HL-60 (cell line): ENCODE measurements around the gene LTA4H.

Experiments used
- CTCF ChIP-seq: IDR thresholded peaks from one replicate; pipeline ENCODE4 v1.5.1; 2011; ENCODE audit warnings: low read length, control low read depth, inconsistent platforms; ENCODE audit not compliant: insufficient read depth
- POLR2AphosphoS5 ChIP-seq: IDR thresholded peaks from 2 replicates; pipeline ENCODE4 v1.6.1; 2012; ENCODE audit warnings: low read depth

DNA sequence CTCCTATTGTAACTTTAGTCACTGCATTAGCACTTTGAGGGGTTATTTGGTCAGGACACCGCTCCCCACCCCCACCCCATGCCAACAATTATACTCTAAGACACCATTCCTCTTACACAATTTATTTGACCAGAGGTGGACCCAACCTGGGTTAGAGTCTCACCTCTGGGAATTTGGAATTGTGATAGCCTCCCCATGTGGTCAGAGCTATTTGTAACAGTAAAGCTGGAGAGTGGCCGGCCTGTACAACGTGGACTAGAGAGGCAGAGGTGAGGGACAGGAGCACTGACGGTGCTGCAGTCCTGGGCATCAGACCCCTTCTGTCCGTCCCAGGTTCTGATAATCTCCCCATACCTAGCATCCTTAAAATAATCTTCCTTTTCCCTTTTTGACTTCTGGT, 35.9 kb downstream of the LTA4H start:
- no peak for TF ChIP-seq CTCF
- TF ChIP-seq POLR2AphosphoS5: no peak
